Measurements from ENCODE around the gene MLXIPL. TPM values are rescaled to one million over a fixed set of nuclear protein-coding genes. Genes with fewer than 3 reads are reported as not detected.
"Not testable (repeated sequence)": the region's sequence is repeated elsewhere in the genome, so short reads cannot be mapped to it uniquely, and the experiment has no call there.

Gene MLXIPL
- total RNA-seq, 1 donor from 2014 or later: 0.90 TPM

DNA sequence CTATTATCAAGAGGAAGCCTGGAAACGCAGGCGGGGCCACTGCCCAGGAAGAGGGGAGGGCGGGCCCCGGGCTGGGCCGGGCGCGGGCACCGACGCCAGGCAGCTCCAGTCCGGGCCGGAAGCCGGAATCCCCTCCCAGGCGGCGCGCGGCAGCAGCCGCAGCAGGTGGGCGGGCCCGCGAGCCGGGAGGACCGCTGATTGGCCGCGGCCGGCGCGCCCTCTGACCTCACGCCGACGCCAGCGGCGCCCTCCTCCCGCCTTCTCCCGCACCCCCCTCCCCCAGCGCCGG lies 67.3 kb downstream of the MLXIPL start:
- peak overlapping the region; percentile 88 for H2AFZ ChIP-seq (replicated peaks)

DNA sequence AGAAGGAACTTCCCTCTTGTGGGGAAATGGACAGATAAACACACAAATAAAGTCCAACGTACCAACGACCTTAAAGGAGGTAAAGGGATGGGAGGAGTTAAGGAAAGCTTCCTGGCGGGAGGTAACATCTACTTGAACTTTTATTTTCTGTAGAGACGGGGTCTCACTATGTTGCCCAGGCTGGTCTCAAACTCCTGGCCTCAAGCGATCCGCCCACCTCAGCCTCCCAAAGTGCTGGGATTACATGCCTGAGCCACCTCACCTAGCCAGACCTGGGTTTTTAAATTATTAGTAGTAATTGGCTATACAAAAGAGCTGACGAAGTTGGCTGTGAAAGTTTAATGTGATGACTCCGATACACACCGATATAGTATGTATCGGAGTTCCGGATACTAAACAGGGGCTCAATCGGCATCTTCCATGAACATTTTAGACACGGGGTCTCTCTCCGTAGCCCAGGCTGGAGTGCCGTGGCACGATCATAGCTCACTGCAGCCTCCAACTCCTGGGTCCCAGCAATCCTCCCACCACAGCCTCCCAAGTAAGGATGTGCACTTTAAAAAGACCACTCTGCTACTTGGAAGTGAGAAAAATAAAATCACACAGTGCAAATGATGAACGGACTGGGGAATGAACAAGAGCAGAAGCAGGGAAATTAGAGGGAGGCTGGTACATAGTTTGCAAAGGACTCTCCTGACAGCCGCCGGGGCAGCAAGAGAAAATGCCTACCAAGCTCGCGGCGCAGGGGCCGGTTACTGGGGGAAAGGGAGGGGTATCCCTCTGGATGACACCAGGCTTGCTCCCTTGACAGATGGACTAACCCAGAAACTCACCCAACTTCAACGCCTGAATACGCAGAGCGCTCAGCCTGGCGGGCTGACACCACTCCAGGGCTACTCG lies 67.9 kb downstream of the MLXIPL start:
- peaks cover 25% of the 10 kb centered on the region for H3K27me3 ChIP-seq
- Mint-ChIP-seq H3K4me1 (peaks cover 20% of the 10 kb centered on the region), H3K27ac (peak overlapping the region; percentile 90), H3K27me3 (ENCODE audit: insufficient read depth, low read depth) (peaks cover 10% of the 10 kb centered on the region), H3K36me3 (peaks cover 5% of the 10 kb centered on the region), H3K4me3 (peak overlapping the region; percentile 94), H3K9me3 (no peaks in the 10 kb centered on the region)
- H3K9ac ChIP-seq: peak overlapping the region; percentile 75
- peak overlapping the region; percentile 78 for H3K27ac ChIP-seq
- H2AFZ ChIP-seq (replicated peaks): no peak overlapping the region
- no peak for DNase-seq (ENCODE audit: low spot score)
- peaks cover 3% of the 10 kb centered on the region for H3K36me3 ChIP-seq
- peaks cover 23% of the 10 kb centered on the region for H3F3A ChIP-seq (ENCODE audit: low read depth)
- no peaks in the 10 kb centered on the region for H3K4me1 ChIP-seq
- H3K79me2 ChIP-seq (ENCODE audit: low read depth): peaks cover 54% of the 10 kb centered on the region
- H3K4me2 ChIP-seq: peak overlapping the region; percentile 89
- H3K9me3 ChIP-seq (ENCODE audit: low read depth): no peaks in the 10 kb centered on the region
- TF ChIP-seq EZH2phosphoT487 (IDR thresholded peaks at IDR 0.05) (no peak), EZH2 (IDR thresholded peaks at IDR 0.05) (no peak)
- TF ChIP-seq, protein P1, sequence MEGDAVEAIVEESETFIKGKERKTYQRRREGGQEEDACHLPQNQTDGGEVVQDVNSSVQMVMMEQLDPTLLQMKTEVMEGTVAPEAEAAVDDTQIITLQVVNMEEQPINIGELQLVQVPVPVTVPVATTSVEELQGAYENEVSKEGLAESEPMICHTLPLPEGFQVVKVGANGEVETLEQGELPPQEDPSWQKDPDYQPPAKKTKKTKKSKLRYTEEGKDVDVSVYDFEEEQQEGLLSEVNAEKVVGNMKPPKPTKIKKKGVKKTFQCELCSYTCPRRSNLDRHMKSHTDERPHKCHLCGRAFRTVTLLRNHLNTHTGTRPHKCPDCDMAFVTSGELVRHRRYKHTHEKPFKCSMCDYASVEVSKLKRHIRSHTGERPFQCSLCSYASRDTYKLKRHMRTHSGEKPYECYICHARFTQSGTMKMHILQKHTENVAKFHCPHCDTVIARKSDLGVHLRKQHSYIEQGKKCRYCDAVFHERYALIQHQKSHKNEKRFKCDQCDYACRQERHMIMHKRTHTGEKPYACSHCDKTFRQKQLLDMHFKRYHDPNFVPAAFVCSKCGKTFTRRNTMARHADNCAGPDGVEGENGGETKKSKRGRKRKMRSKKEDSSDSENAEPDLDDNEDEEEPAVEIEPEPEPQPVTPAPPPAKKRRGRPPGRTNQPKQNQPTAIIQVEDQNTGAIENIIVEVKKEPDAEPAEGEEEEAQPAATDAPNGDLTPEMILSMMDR (IDR thresholded peaks at IDR 0.05): no peak
- peaks cover 16% of the 10 kb centered on the region for H4K20me1 ChIP-seq (ENCODE audit: low read depth)
- peak overlapping the region; percentile 87 for H3K4me3 ChIP-seq

More for the DNA sequence above, 67.3 kb downstream of the MLXIPL start:
- no peak overlapping the region for H3K27ac Mint-ChIP-seq
- H3K9me3 ChIP-seq (ENCODE audit: low read depth): no peaks in the 10 kb centered on the region
- H3K4me3 Mint-ChIP-seq: peak overlapping the region; percentile 94
- H3K79me2 ChIP-seq (ENCODE audit: low read depth): peaks cover 48% of the 10 kb centered on the region
- peak; percentile 97 for DNase-seq (ENCODE audit: low spot score)
- H3K4me3 ChIP-seq: peak overlapping the region; percentile 87
- peaks cover 23% of the 10 kb centered on the region for H3F3A ChIP-seq (ENCODE audit: low read depth)
- H3K9me3 Mint-ChIP-seq: no peaks in the 10 kb centered on the region
- H3K9ac ChIP-seq: peak overlapping the region; percentile 87
- H4K20me1 ChIP-seq (ENCODE audit: low read depth): peaks cover 16% of the 10 kb centered on the region
- H3K4me1 ChIP-seq: no peaks in the 10 kb centered on the region
- peaks cover 4% of the 10 kb centered on the region for H3K36me3 Mint-ChIP-seq
- no peaks in the 10 kb centered on the region for H3K36me3 ChIP-seq
- H3K27ac ChIP-seq: peak overlapping the region; percentile 100
- TF ChIP-seq, protein P1 (IDR thresholded peaks at IDR 0.05): no peak
- peaks cover 13% of the 10 kb centered on the region for H3K27me3 Mint-ChIP-seq (ENCODE audit: insufficient read depth, low read depth)
- peaks cover 20% of the 10 kb centered on the region for H3K4me1 Mint-ChIP-seq
- H3K27me3 ChIP-seq: peaks cover 25% of the 10 kb centered on the region
- H3K4me2 ChIP-seq: peak overlapping the region; percentile 89

GRCh38 chr7:73555411-73555982 lies 68.8 kb downstream of the MLXIPL start:
- Histone ChIP-seq H3K9ac (no peak overlapping the region), H4K20me1 (ENCODE audit: low read depth) (peaks cover 16% of the 10 kb centered on the region), H3K4me3 (no peak overlapping the region), H3K79me2 (ENCODE audit: low read depth) (peaks cover 60% of the 10 kb centered on the region), H3K27me3 (peaks cover 20% of the 10 kb centered on the region), H3K4me2 (no peak overlapping the region), H3K27ac (no peak overlapping the region), H3K9me3 (ENCODE audit: low read depth) (no peaks in the 10 kb centered on the region), H2AFZ (replicated peaks) (no peak overlapping the region), H3K4me1 (no peaks in the 10 kb centered on the region), H3K36me3 (peaks cover 9% of the 10 kb centered on the region), H3F3A (ENCODE audit: low read depth) (peaks cover 23% of the 10 kb centered on the region)
- no peak for DNase-seq (ENCODE audit: low spot score)
- TF ChIP-seq, protein P1 (IDR thresholded peaks at IDR 0.05): no peak
- TF ChIP-seq EZH2 (IDR thresholded peaks at IDR 0.05): no peak
- no peak for TF ChIP-seq EZH2phosphoT487 (IDR thresholded peaks at IDR 0.05)
- Mint-ChIP-seq H3K4me3 (peak overlapping the region; percentile 94), H3K9me3 (no peaks in the 10 kb centered on the region), H3K36me3 (peaks cover 8% of the 10 kb centered on the region), H3K27me3 (ENCODE audit: insufficient read depth, low read depth) (peaks cover 7% of the 10 kb centered on the region), H3K4me1 (peaks cover 19% of the 10 kb centered on the region), H3K27ac (no peak overlapping the region)

GRCh38 chr7:73550093-73550492 lies 74.2 kb downstream of the MLXIPL start:
- not testable (repeated sequence) for H3K9me3 ChIP-seq (ENCODE audit: low read depth); H3K4me3 ChIP-seq; H3K27ac ChIP-seq; DNase-seq (ENCODE audit: low spot score); H3K9me3 Mint-ChIP-seq; H3K27me3 Mint-ChIP-seq (ENCODE audit: insufficient read depth, low read depth); H3K4me2 ChIP-seq; H3K4me3 Mint-ChIP-seq; H3K4me1 ChIP-seq; H3K4me1 Mint-ChIP-seq; H3K27ac Mint-ChIP-seq; H3K27me3 ChIP-seq; H4K20me1 ChIP-seq (ENCODE audit: low read depth); H2AFZ ChIP-seq (replicated peaks); H3K9ac ChIP-seq; H3F3A ChIP-seq (ENCODE audit: low read depth); H3K36me3 ChIP-seq
- peaks cover 19% of the 10 kb centered on the region for H3K36me3 Mint-ChIP-seq
- peaks cover 84% of the 10 kb centered on the region for H3K79me2 ChIP-seq (ENCODE audit: low read depth)

Data from neural progenitor cell (in vitro differentiated cells).